SKM-1 (cell line): ENCODE data around the gene NAP1L2.
"Not testable (repeated sequence)": the region's sequence is repeated elsewhere in the genome, so short reads cannot be mapped to it uniquely, and the experiment has no call there.

Source experiments
- DNase-seq: peaks from one replicate; lab custom pipeline; 2025; ENCODE audit not compliant: unreplicated experiment; lab: John Stamatoyannopoulos, UW

NAP1L2 gene

GRCh38 chrX:73214426-73215094, at the start of gene NAP1L2:
Gene NAP1L2, minus strand, starts transcription at chrX:73214851. Its CDS starts 359 bp downstream, at chrX:73214492.
- no peak for DNase-seq

- DNase-seq = no peak
Observed at GRCh38 chrX:73262991-73263390, 48.3 kb upstream of the NAP1L2 start.

- no peak for DNase-seq
Observed at GRCh38 chrX:73239242-73239641, 24.6 kb upstream of the NAP1L2 start.

- no peak for DNase-seq
Observed at GRCh38 chrX:73217621-73218020, 3.0 kb upstream of the NAP1L2 start.

GRCh38 chrX:73215246-73215645, 595 bp upstream of the NAP1L2 start:
- DNase-seq = no peak

GRCh38 chrX:73213734-73214425, 771 bp downstream of the NAP1L2 start:
- DNase-seq = no peak

GRCh38 chrX:73206366-73206765, 8.3 kb downstream of the NAP1L2 start:
- no peak for DNase-seq

- DNase-seq = no peak
Observed at GRCh38 chrX:73182502-73183114, 32.0 kb downstream of the NAP1L2 start.

GRCh38 chrX:73168945-73169344, 45.7 kb downstream of the NAP1L2 start:
- DNase-seq = not testable (repeated sequence)
